IMR-90 (cell line): Measurements from ENCODE around the gene MAPKAP1.

Source experiments
- CEBPB ChIP-seq: IDR thresholded peaks from 2 replicates; pipeline ENCODE4 v1.6.1; 2012; ENCODE audit warnings: low read depth, low read length, improper control_type of control experiment
- CTCF ChIP-seq: conservative IDR thresholded peaks from 2 replicates; pipeline ENCODE4 v1.5.1; 2012; ENCODE audit warnings: mild to moderate bottlenecking, low read depth, low read length, improper control_type of control experiment
- ELK1 ChIP-seq: fragments of 150-350 bp; IDR thresholded peaks from 2 replicates; pipeline ENCODE4 v1.6.1; 2016; ENCODE audit warnings: low read depth, mild to moderate bottlenecking, low read length, moderate library complexity, borderline replicate concordance
- POLR2A ChIP-seq: IDR thresholded peaks from 2 replicates; pipeline ENCODE4 v1.6.1; 2012; ENCODE audit warnings: mild to moderate bottlenecking, low read depth, low read length
- RAD21 ChIP-seq: IDR thresholded peaks from 2 replicates; pipeline ENCODE4 v1.6.1; 2012; ENCODE audit warnings: low read length, improper control_type of control experiment
- SMC3 ChIP-seq: fragments of 150-350 bp; IDR thresholded peaks from 2 replicates; pipeline ENCODE4 v1.6.1; 2016; ENCODE audit warnings: low read depth, mild to moderate bottlenecking, antibody characterized with exemption, low read length, moderate library complexity

DNA sequence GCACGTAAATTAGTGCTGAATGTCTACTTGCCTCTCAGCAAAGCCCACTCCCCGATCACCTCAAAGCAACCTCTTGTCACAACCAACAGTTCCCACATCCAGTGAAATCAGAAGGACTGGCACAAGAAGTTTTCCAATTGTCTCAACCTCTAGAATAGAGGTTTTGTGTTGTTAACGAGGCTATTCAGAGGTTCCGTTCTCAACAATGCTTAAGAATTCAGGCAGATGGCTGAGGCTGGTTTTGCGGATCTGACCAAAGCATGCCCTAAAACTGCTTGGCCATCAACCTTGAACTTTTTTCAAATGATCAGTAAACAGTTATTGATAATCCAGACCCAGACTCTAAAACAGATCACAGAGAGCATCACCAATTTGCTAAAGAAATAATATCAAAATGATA lies 52.9 kb downstream of the MAPKAP1 start:
- TF ChIP-seq POLR2A (no peak), CTCF (no peak), SMC3 (no peak), ELK1 (no peak), CEBPB (no peak), RAD21 (no peak)
